K562 (cell line): Measurements from ENCODE around the gene KYAT1.
"Not testable (repeated sequence)": the region's sequence is repeated elsewhere in the genome, so short reads cannot be mapped to it uniquely, and the experiment has no call there.

Source experiments
- EZH2 ChIP-seq: IDR thresholded peaks from 2 replicates; pipeline ENCODE4 v1.6.1; 2012; ENCODE audit warnings: low read depth, mild to moderate bottlenecking, inconsistent platforms, low read length, borderline replicate concordance
- MTF1 ChIP-seq: fragments of 250-450 bp; sonication (Bioruptor Pico); IDR thresholded peaks from 2 replicates; pipeline ENCODE4 v1.9.0; 2021; ENCODE audit warnings: moderate library complexity, mild to moderate bottlenecking, inconsistent platforms, borderline replicate concordance
- NRF1 ChIP-seq, 2 experiments: fragments of 450-650 bp; IDR thresholded peaks in 1 of 2; conservative IDR thresholded peaks in 1 of 2; 2 replicates each; pipeline ENCODE4 v1.6.1; 2014; ENCODE audit warnings: mild to moderate bottlenecking in 2 of 2
- XRCC5 ChIP-seq: fragments of 200-400 bp; formaldehyde crosslinking; IDR thresholded peaks from 2 replicates; pipeline ENCODE4 v1.6.1; 2017; ENCODE audit warnings: low read depth, mild to moderate bottlenecking, low read length
- ZNF23 ChIP-seq: fragments of 250-450 bp; sonication (Bioruptor Pico); IDR thresholded peaks from 2 replicates; pipeline ENCODE4 v1.4.0; 2020; ENCODE audit warnings: mild to moderate bottlenecking
- TF ChIP-seq, protein P1 (sequence below), 3 experiments: IDR thresholded peaks in 2 of 3; conservative IDR thresholded peaks in 1 of 3; 2 replicates each; pipeline ENCODE4 v1.5.1; 2011 to 2012; ENCODE audit warnings: low read length in 3 of 3, mild to moderate bottlenecking in 3 of 3, control low read depth in 2 of 3, improper control_type of control experiment in 1 of 3, inconsistent platforms in 1 of 3, low read depth in 1 of 3, mixed read lengths in 1 of 3, moderate library complexity in 1 of 3; ENCODE audit not compliant: insufficient read depth in 2 of 3

DNA sequence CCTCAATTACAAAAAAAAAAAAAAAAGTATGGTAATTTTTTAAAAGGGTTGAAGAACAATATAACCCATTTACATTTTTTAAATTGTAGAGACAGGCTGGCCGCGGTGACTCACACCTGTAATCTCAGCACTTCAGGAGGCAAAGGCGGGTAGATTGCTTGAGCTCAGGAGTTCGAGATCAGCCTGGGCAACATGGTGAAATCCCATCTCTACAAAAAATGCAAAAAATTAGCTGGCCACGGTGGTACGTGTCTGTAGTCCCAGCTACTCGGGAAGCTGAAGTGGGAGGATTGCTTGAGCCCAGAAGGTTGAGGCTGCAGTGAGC, 10.8 kb downstream of the KYAT1 start:
- TF ChIP-seq XRCC5; ZNF23 (CRISPR knock-in tag); MTF1 (CRISPR knock-in tag); NRF1 (conservative IDR thresholded peaks at IDR 0.05 in 1 of 2, IDR thresholded peaks at IDR 0.05 in 1 of 2); EZH2: not testable (repeated sequence)
- TF ChIP-seq, protein P1, sequence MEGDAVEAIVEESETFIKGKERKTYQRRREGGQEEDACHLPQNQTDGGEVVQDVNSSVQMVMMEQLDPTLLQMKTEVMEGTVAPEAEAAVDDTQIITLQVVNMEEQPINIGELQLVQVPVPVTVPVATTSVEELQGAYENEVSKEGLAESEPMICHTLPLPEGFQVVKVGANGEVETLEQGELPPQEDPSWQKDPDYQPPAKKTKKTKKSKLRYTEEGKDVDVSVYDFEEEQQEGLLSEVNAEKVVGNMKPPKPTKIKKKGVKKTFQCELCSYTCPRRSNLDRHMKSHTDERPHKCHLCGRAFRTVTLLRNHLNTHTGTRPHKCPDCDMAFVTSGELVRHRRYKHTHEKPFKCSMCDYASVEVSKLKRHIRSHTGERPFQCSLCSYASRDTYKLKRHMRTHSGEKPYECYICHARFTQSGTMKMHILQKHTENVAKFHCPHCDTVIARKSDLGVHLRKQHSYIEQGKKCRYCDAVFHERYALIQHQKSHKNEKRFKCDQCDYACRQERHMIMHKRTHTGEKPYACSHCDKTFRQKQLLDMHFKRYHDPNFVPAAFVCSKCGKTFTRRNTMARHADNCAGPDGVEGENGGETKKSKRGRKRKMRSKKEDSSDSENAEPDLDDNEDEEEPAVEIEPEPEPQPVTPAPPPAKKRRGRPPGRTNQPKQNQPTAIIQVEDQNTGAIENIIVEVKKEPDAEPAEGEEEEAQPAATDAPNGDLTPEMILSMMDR (IDR thresholded peaks at IDR 0.05 in 2 of 3, conservative IDR thresholded peaks at IDR 0.05 in 1 of 3; ENCODE audit: insufficient read depth in 2 of 3, low read depth in 1 of 3, low read length in 3 of 3) = not testable (repeated sequence)
